T-helper 2 cell treated with Interferon-gamma antibody and Interleukin-4, amounts not matched to agents 100 ng/mL and 5 ng/mL, for 36 hours (primary cell): Measurements from ENCODE around the gene RAPGEF6. TPM values are rescaled to one million over a fixed set of nuclear protein-coding genes. Genes with fewer than 3 reads are reported as not detected.

Experiments used
- intact Hi-C: fragments of 100-400 bp; cut with micrococcal nuclease; formaldehyde crosslinking; loops from one replicate; pipeline ENCODE4 v1.15.1; 2023
- total RNA-seq: library from RNA; stranded (reverse); gene quantifications from 2 replicates; pipeline ENCODE4 v1.2.3, GENCODE V29; 2022

Gene RAPGEF6
- total RNA-seq, 1 donor from 2014 or later, result 41.6 TPM

DNA sequence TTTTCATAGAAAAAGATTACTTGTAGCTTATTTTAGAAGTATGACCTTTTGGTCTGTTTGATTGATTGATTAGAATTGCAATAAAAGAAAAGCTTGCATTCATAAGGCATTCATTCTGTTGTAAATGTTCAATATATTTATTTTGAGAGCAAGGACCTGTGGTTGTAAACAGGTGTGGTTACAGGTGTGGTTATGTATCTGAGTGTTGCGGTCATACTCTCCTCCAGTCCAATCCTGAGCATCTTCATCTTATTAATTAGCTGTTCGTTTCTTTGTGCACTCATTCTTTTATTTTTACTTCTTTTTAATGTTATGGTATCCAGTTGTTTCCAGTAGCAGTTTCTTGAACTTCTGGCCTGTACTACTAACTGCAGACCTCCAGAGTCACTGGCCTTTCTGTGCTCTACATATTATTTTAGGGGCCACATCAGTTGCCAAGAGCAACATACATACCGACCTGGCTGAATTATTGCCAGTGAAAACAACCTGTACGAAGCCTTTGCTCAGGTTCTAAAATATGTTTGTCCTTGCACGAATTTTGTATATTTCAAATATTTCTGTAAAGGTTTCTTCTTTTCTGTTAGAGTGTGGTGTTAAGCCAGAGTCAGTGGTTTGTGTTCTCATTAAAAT is 242.4 kb downstream of the RAPGEF6 start:
- intact Hi-C loops, result loop anchor here (10.0 kb wide), 1 partner anchor 328 kb away; no protein-coding TSS in a partner anchor

- intact Hi-C loops, result loop anchor here (10.0 kb wide), 1 partner anchor 325 kb away; no protein-coding TSS in a partner anchor
Observed at GRCh38 chr5:131389869-131390265, 245.2 kb downstream of the RAPGEF6 start.

DNA sequence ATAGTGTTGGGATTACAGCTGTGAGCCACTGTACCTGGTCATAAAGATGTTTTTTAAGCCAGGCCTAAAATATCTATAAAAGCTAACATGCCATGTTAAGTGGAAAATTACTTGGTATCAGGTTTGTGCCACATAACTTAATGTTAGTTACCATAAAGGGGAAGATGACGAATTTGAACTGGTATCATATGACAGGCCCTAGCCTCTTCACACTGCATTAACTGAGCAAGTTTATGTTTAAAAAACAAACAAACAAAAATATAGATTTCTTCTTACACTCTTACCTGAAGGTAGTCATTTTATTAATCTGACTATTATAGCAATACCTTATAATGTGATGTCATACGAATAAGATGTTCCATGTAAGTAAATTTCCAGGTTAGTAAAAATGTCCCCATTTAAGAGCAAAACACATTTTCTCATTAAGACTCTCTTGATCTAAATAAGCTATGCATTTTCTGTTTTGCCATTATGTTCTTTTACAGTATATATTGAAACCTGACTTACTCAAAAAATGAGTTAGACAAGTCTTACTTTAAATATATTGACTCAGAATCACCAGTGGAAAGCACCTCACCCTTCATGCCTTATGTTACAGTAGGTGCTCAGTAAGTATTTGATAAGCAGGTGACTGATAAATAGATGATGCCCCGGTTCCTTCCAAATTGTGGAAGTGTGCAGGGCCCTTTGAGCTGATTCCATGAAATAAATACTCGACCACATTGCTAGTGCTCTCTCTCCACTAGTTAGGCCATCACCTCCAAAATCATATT is 245.7 kb downstream of the RAPGEF6 start:
- intact Hi-C loops, result no loop called here

GRCh38 chr5:131387255-131387654 is 247.8 kb downstream of the RAPGEF6 start:
- intact Hi-C loops, result no loop called here

DNA sequence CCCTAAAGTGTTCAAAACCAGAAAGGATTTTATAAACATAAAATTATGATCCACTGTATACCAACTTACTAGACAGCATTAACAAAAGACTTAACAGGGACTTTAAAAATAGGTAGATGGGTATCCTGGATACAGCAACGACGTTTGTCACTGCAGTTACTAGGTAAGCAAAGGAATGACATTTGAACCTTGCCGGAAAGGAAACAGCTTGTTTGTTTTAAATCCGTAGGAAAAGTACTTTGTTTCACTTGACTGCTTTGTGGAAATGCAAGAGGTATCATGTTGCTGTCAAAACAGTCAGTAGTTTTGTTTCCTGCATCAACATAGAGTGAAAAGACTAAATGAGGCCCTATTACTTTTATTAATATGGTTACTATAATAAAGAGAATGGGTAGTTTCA is 248.2 kb downstream of the RAPGEF6 start:
- intact Hi-C loops, result no loop called here

DNA sequence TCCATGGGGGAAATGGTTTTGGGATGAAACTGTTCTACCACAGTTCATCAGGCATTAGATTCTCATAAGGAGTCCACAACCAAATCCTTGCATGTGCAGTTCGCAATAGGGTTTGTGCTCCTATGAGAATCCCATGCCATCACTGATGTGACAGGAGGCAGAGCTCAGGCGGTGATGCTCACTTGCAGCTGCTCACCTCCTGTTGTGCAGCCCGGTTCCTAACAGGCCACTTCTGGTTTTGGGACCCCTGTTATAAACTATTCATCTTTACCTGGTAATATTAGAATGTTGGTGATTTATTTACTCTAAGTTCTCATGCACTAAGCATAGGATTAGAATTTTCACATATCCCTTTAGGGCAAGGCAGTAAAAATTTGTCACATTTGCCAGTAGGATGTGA is 248.9 kb downstream of the RAPGEF6 start:
- intact Hi-C loops, result no loop called here

- intact Hi-C loops, result loop anchor here (5.0 kb wide), 2 partner anchors 177 to 253 kb away; partner anchors contain the start of gene RAPGEF6
Observed at GRCh38 chr5:131384616-131385214, 250.3 kb downstream of the RAPGEF6 start.

DNA sequence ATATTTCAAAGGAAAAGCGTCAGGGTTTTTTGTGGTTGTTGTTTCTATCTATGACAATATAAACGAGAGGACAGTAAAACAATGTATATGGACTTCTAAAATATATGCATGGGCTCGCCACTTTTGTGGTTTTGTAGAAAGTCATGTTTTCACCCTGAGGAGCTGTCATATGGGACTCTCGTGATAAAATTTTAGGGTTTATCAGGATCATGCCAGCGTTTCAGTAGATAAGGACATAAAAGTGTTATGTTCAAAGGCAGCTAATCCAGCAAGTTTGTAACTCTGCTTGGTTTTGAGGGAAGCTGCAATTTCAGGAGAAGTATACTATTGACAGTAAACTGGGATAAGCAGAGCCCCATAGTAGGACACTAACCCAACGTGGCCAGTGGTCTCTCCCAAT is 250.9 kb downstream of the RAPGEF6 start:
- intact Hi-C loops, result loop anchor here (5.0 kb wide), 2 partner anchors 177 to 253 kb away; partner anchors contain the start of gene RAPGEF6

GRCh38 chr5:131382407-131383395 is 252.3 kb downstream of the RAPGEF6 start:
- intact Hi-C loops, result loop anchor here (1.0 to 5.0 kb wide), 8 partner anchors 12 to 255 kb away; partner anchors contain the start of gene RAPGEF6

DNA sequence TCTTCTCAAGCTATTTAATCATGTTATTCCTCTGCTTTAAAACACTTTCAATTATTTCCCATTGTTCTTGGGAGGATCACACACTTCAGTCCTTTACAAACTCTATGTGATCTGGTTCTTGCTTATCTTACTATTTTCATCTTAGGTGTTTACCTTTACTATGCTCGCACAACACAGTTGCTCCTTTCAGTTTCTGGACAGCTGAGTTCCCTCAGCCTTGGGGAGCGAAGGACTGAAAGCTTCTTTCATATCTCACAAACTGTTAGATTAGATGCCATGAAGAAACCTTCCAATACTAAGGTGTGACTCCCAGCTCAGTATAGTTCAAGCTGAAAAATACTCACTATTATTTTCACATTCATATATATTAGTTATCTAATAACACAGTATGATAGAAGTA is 253.3 kb downstream of the RAPGEF6 start:
- intact Hi-C loops, result loop anchor here (1.0 to 5.0 kb wide), 8 partner anchors 13 to 256 kb away; partner anchors contain the start of gene RAPGEF6

DNA sequence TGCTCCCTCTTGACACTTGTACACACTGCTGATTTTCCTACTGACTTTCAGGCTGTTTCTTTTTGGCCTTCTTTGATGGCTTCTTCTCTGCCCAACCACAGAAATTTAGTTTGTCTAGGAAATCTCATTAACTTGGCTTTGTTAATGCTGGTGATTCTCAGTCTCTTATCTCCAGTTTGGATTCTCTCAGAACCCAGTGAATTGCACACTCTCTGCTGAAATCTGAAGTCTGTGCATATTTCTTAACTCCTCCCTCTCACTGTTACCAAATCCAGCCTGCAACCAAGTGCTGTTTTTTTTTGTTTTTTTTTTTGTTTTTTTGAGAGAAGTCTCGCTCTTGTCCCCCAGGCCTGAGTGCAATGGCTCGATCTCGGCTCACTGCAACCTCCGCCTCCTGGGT is 254.0 kb downstream of the RAPGEF6 start:
- intact Hi-C loops, result loop anchor here (5.0 kb wide), 2 partner anchors 174 to 256 kb away; partner anchors contain the start of gene RAPGEF6

GRCh38 chr5:131380238-131380637 is 254.8 kb downstream of the RAPGEF6 start:
- intact Hi-C loops, result loop anchor here (5.0 kb wide), 2 partner anchors 173 to 257 kb away; partner anchors contain the start of gene RAPGEF6

GRCh38 chr5:131379723-131380122 is 255.3 kb downstream of the RAPGEF6 start:
- intact Hi-C loops, result loop anchor here (5.0 kb wide), 2 partner anchors 172 to 258 kb away; partner anchors contain the start of gene RAPGEF6

GRCh38 chr5:131378721-131379541 is 256.1 kb downstream of the RAPGEF6 start:
- intact Hi-C loops, result no loop called here

- intact Hi-C loops, result no loop called here
Observed at GRCh38 chr5:131377785-131378325, 257.2 kb downstream of the RAPGEF6 start.

- intact Hi-C loops, result no loop called here
Observed at GRCh38 chr5:131377346-131377745, 257.7 kb downstream of the RAPGEF6 start.

DNA sequence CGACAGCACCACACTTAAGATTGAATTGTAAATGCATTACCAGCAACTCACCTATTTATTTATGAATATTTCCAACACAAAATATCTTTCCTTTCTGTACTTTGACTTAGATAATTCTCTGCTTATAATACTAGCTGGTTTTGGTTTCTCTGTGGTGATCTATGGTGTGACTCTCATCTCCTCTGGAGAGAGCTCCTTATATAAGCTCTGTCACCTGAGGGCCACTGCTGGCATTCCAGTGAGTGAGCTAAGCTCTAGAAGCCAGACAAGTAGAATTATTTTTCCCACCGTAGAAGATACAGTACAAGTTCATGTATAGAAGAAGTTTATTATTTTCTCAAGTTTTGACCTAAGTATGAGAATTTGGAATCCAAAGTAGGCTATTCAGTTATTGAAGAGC is 259.7 kb downstream of the RAPGEF6 start:
- intact Hi-C loops, result no loop called here
